Limb (tissue), 2 donors: ENCODE measurements around the gene SCAMP1.
"Not testable (repeated sequence)": the region's sequence is repeated elsewhere in the genome, so short reads cannot be mapped to it uniquely, and the experiment has no call there.

Experiments
- DNase-seq, 2 donors: peaks; one replicate each; pipeline ENCODE4 v3.0.0-alpha.2; 2016; ENCODE audit errors: extremely low spot score in 2 of 2

SCAMP1 gene

GRCh38 chr5:78420548-78420947 lies 60.1 kb downstream of the SCAMP1 start:
- no peak for DNase-seq

- no peak for DNase-seq
Measured at GRCh38 chr5:78424665-78425064, 64.2 kb downstream of the SCAMP1 start.

GRCh38 chr5:78429332-78429980 lies 69.0 kb downstream of the SCAMP1 start:
- DNase-seq: no peak

GRCh38 chr5:78430866-78431265 lies 70.4 kb downstream of the SCAMP1 start:
- no peak for DNase-seq

GRCh38 chr5:78433972-78434371 lies 73.6 kb downstream of the SCAMP1 start:
- no peak for DNase-seq

GRCh38 chr5:78447775-78448424 lies 87.5 kb downstream of the SCAMP1 start:
- DNase-seq: no peak

- DNase-seq: no peak
Measured at GRCh38 chr5:78449103-78449502, 88.7 kb downstream of the SCAMP1 start.

- not testable (repeated sequence) for DNase-seq
Measured at GRCh38 chr5:78457507-78457906, 97.1 kb downstream of the SCAMP1 start.

- no peak for DNase-seq
Measured at GRCh38 chr5:78458843-78459242, 98.4 kb downstream of the SCAMP1 start.

- DNase-seq: no peak
Measured at GRCh38 chr5:78467140-78467539, 106.7 kb downstream of the SCAMP1 start.

- peak in 1 of 2 donors; percentile 50 for DNase-seq
Measured at GRCh38 chr5:78467752-78468357, 107.4 kb downstream of the SCAMP1 start.

- DNase-seq: no peak
Measured at GRCh38 chr5:78471896-78472295, 111.5 kb downstream of the SCAMP1 start.

- no peak for DNase-seq
Measured at GRCh38 chr5:78472469-78473106, 112.2 kb downstream of the SCAMP1 start.

- no peak for DNase-seq
Measured at GRCh38 chr5:78473751-78474150, 113.3 kb downstream of the SCAMP1 start.

- DNase-seq: no peak
Measured at GRCh38 chr5:78475370-78475769, 115.0 kb downstream of the SCAMP1 start.

- no peak for DNase-seq
Measured at GRCh38 chr5:78476795-78477194, 116.4 kb downstream of the SCAMP1 start.

- no peak for DNase-seq
Measured at GRCh38 chr5:78482948-78483347, 122.5 kb downstream of the SCAMP1 start.

GRCh38 chr5:78483809-78484521 lies 123.5 kb downstream of the SCAMP1 start:
- no peak for DNase-seq

GRCh38 chr5:78486218-78486617 lies 125.8 kb downstream of the SCAMP1 start:
- DNase-seq: no peak

GRCh38 chr5:78487846-78488245 lies 127.4 kb downstream of the SCAMP1 start:
- no peak for DNase-seq

GRCh38 chr5:78490709-78491485 lies 130.5 kb downstream of the SCAMP1 start:
- DNase-seq: no peak
